H9 (cell line): ENCODE results near the gene BTBD6. TPM values are rescaled to one million over a fixed set of nuclear protein-coding genes. Genes with fewer than 3 reads are reported as not detected.

Experiments used
- DNase-seq: peaks from one replicate; pipeline ENCODE4 v3.0.0-alpha.2; 2017
- H2AFZ ChIP-seq: one replicate; pipeline ENCODE4 v1.6.1; 2013; ENCODE audit warnings: mild to moderate bottlenecking, low read length, control low read depth, moderate library complexity
- H2AK5ac ChIP-seq: 2 replicates; pipeline ENCODE4 v1.6.1; 2013; ENCODE audit warnings: low read length, control low read depth, mixed read lengths; ENCODE audit not compliant: insufficient read length
- H2BK120ac ChIP-seq: one replicate; pipeline ENCODE4 v1.6.1; 2013; ENCODE audit warnings: low read depth, mild to moderate bottlenecking, low read length, control low read depth, inconsistent platforms; ENCODE audit not compliant: poor library complexity, severe bottlenecking
- H2BK12ac ChIP-seq: 2 replicates; pipeline ENCODE4 v1.6.1; 2013; ENCODE audit warnings: low read length, control low read depth, mixed read lengths, low read depth; ENCODE audit not compliant: insufficient read length
- H2BK15ac ChIP-seq: 2 replicates; pipeline ENCODE4 v1.6.1; 2013; ENCODE audit warnings: low read depth, low read length, control low read depth
- H2BK20ac ChIP-seq: one replicate; pipeline ENCODE4 v1.6.1; 2013; ENCODE audit warnings: low read depth, mild to moderate bottlenecking, low read length, control low read depth, inconsistent platforms; ENCODE audit not compliant: poor library complexity, severe bottlenecking
- H2BK5ac ChIP-seq: 2 replicates; pipeline ENCODE4 v1.6.1; 2013; ENCODE audit warnings: low read length, control low read depth, mixed read lengths; ENCODE audit not compliant: insufficient read length
- H3K14ac ChIP-seq: 2 replicates; pipeline ENCODE4 v1.6.1; 2013; ENCODE audit warnings: low read length, control low read depth; ENCODE audit not compliant: insufficient read depth
- H3K18ac ChIP-seq: 2 replicates; pipeline ENCODE4 v1.6.1; 2013; ENCODE audit warnings: low read depth, mild to moderate bottlenecking, mixed read lengths, low read length, control low read depth; ENCODE audit not compliant: insufficient read length
- H3K23ac ChIP-seq: 2 replicates; pipeline ENCODE4 v1.6.1; 2013; ENCODE audit warnings: low read length, control low read depth, mixed read lengths, low read depth; ENCODE audit not compliant: insufficient read length
- H3K23me2 ChIP-seq: 2 replicates; pipeline ENCODE4 v1.6.1; 2013; ENCODE audit warnings: low read depth, mild to moderate bottlenecking, mixed read lengths, low read length, control low read depth; ENCODE audit not compliant: insufficient read length, poor library complexity, severe bottlenecking
- H3K27ac ChIP-seq: 2 replicates; pipeline ENCODE4 v1.5.1; 2013; ENCODE audit warnings: low read length, control low read depth, mixed read lengths, low read depth; ENCODE audit not compliant: insufficient read length
- H3K27me3 ChIP-seq: 2 replicates; pipeline ENCODE4 v1.6.1; 2013; ENCODE audit warnings: low read length, control low read depth, inconsistent platforms; ENCODE audit not compliant: insufficient read depth
- H3K4ac ChIP-seq: 2 replicates; pipeline ENCODE4 v1.6.1; 2013; ENCODE audit warnings: low read depth, mild to moderate bottlenecking, control low read depth, inconsistent platforms, low read length, moderate library complexity
- H3K4me1 ChIP-seq: 2 replicates; pipeline ENCODE4 v1.6.1; 2013; ENCODE audit warnings: low read length, control low read depth, inconsistent platforms; ENCODE audit not compliant: insufficient read depth
- H3K4me2 ChIP-seq: 2 replicates; pipeline ENCODE4 v1.6.1; 2013; ENCODE audit warnings: low read length, control low read depth, mixed read lengths; ENCODE audit not compliant: insufficient read length, insufficient read depth
- H3K56ac ChIP-seq: 2 replicates; pipeline ENCODE4 v1.6.1; 2013; ENCODE audit warnings: low read depth, mild to moderate bottlenecking, mixed read lengths, low read length, control low read depth; ENCODE audit not compliant: insufficient read length
- H3K79me1 ChIP-seq: 2 replicates; pipeline ENCODE4 v1.6.1; 2013; ENCODE audit warnings: low read depth, mild to moderate bottlenecking, moderate library complexity, low read length, control low read depth, inconsistent platforms; ENCODE audit not compliant: insufficient read depth, poor library complexity, severe bottlenecking
- H3K79me2 ChIP-seq: 2 replicates; pipeline ENCODE4 v1.6.1; 2013; ENCODE audit warnings: low read length, control low read depth, inconsistent platforms; ENCODE audit not compliant: insufficient read depth
- H3K9ac ChIP-seq: 2 replicates; pipeline ENCODE4 v1.6.1; 2013; ENCODE audit warnings: low read length, control low read depth, mixed read lengths; ENCODE audit not compliant: insufficient read length; ENCODE audit errors: extremely low read depth
- H3K9me3 ChIP-seq: one replicate; pipeline ENCODE4 v1.6.1; 2013; ENCODE audit warnings: low read depth, low read length, inconsistent platforms; ENCODE audit not compliant: control insufficient read depth
- H3T11ph ChIP-seq: one replicate; pipeline ENCODE4 v1.6.1; 2013; ENCODE audit warnings: mild to moderate bottlenecking, low read length, control low read depth, inconsistent platforms
- H4K20me1 ChIP-seq: one replicate; pipeline ENCODE4 v1.6.1; 2013; ENCODE audit not compliant: control insufficient read depth, insufficient read length, insufficient read depth
- H4K5ac ChIP-seq: 2 replicates; pipeline ENCODE4 v1.6.1; 2013; ENCODE audit warnings: low read depth, mild to moderate bottlenecking, mixed read lengths, low read length, control low read depth; ENCODE audit not compliant: insufficient read length
- H4K8ac ChIP-seq: replicated peaks from 2 replicates; pipeline ENCODE4 v1.6.1; 2013; ENCODE audit warnings: low read length, control low read depth, mixed read lengths, low read depth; ENCODE audit not compliant: insufficient read length
- H4K91ac ChIP-seq: 2 replicates; pipeline ENCODE4 v1.6.1; 2013; ENCODE audit warnings: low read depth, mild to moderate bottlenecking, moderate library complexity, mixed read lengths, low read length, control low read depth; ENCODE audit not compliant: insufficient read length
- H3K27ac Mint-ChIP-seq, 3 experiments: 2 replicates in 2 of 3; 3 replicates in 1 of 3; pipeline ENCODE4 v1.8.0; 2020 to 2021; ENCODE audit warnings: mixed read lengths in 3 of 3, mild to moderate bottlenecking in 1 of 3, moderate library complexity in 1 of 3
- H3K27me3 Mint-ChIP-seq: 2 replicates; pipeline ENCODE4 v1.8.0; 2021; ENCODE audit warnings: low read depth, mild to moderate bottlenecking, moderate library complexity, mixed read lengths
- H3K36me3 Mint-ChIP-seq, 3 experiments: 2 replicates in 2 of 3; 3 replicates in 1 of 3; pipeline ENCODE4 v1.8.0; 2020 to 2021; ENCODE audit warnings: low read depth in 3 of 3, mixed read lengths in 3 of 3; ENCODE audit not compliant: insufficient read depth in 1 of 3
- H3K4me1 Mint-ChIP-seq, 2 experiments: 2 replicates each; pipeline ENCODE4 v1.8.0; 2020; ENCODE audit warnings: mixed read lengths in 2 of 2
- H3K4me3 Mint-ChIP-seq, 2 experiments: 2 replicates in 1 of 2; 3 replicates in 1 of 2; pipeline ENCODE4 v1.8.0; 2020 to 2021; ENCODE audit warnings: mild to moderate bottlenecking in 2 of 2, mixed read lengths in 2 of 2, moderate library complexity in 1 of 2
- H3K9me3 Mint-ChIP-seq, 2 experiments: 2 replicates in 1 of 2; 3 replicates in 1 of 2; pipeline ENCODE4 v1.8.0; 2020; ENCODE audit warnings: mild to moderate bottlenecking in 2 of 2, mixed read lengths in 2 of 2, moderate library complexity in 1 of 2
- WGBS: extraction: QIAGEN DNeasy Blood & Tissue Kit; methylation state at CpG from one replicate; pipeline ENCODE4 v1.1.7; 2013; ENCODE audit warnings: missing lambda C conversion rate, low lambda C conversion rate, mixed read lengths; ENCODE audit not compliant: insufficient read length; ENCODE audit errors: extremely low coverage; 5-methylcytosine and 5-hydroxymethylcytosine counted together
- total RNA-seq: library from RNA; stranded (reverse); gene quantifications from 2 replicates; pipeline ENCODE4 v1.2.1, GENCODE V29; 2021
- TF ChIP-seq, protein P1 (sequence below): fragments of 200-600 bp; sonication (generic); conservative IDR thresholded peaks from 3 replicates; pipeline ENCODE4 v1.8.0; 2021; ENCODE audit warnings: antibody characterized with exemption, mild to moderate bottlenecking

Gene BTBD6
- total RNA-seq, 1 experiment from 2014 or later, result 23.3 TPM

DNA sequence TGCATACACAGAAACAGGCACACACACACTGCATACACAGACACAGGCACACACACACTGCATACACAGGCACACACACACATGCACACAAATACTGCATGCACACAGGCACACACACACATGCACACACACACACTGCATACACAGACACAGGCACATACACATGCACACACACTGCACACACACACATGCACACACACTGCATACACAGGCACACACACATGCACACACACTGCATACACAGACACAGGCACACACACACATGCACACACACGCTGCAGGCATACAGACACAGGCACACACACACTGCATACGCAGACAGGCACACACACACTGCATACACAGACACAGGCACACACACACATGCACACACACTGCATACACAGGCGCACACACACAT, 32.7 kb upstream of the BTBD6 start:
- no peak overlapping the region for H3K4me3 Mint-ChIP-seq
- TF ChIP-seq, protein P1, sequence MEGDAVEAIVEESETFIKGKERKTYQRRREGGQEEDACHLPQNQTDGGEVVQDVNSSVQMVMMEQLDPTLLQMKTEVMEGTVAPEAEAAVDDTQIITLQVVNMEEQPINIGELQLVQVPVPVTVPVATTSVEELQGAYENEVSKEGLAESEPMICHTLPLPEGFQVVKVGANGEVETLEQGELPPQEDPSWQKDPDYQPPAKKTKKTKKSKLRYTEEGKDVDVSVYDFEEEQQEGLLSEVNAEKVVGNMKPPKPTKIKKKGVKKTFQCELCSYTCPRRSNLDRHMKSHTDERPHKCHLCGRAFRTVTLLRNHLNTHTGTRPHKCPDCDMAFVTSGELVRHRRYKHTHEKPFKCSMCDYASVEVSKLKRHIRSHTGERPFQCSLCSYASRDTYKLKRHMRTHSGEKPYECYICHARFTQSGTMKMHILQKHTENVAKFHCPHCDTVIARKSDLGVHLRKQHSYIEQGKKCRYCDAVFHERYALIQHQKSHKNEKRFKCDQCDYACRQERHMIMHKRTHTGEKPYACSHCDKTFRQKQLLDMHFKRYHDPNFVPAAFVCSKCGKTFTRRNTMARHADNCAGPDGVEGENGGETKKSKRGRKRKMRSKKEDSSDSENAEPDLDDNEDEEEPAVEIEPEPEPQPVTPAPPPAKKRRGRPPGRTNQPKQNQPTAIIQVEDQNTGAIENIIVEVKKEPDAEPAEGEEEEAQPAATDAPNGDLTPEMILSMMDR, result no peak
- no peak overlapping the region for H4K5ac ChIP-seq
- H3K23ac ChIP-seq, result no peak overlapping the region
- H3K4me1 ChIP-seq, result no peaks in the 10 kb centered on the region
- no peaks in the 10 kb centered on the region; a peak in 1 of 5 replicates for H3K9me3 Mint-ChIP-seq
- H3K27ac ChIP-seq, result no peak overlapping the region
- no peak overlapping the region for H3T11ph ChIP-seq
- no peaks in the 10 kb centered on the region for H3K4me1 Mint-ChIP-seq
- no peak overlapping the region for H2AFZ ChIP-seq
- H3K27me3 ChIP-seq, result no peaks in the 10 kb centered on the region
- no peak overlapping the region for H2BK12ac ChIP-seq
- H2BK120ac ChIP-seq, result no peak overlapping the region
- H2BK20ac ChIP-seq, result no peak overlapping the region
- H4K20me1 ChIP-seq, result no peaks in the 10 kb centered on the region
- H3K79me1 ChIP-seq, result no peaks in the 10 kb centered on the region
- DNase-seq, result no peak
- H4K91ac ChIP-seq, result no peak overlapping the region
- H3K9me3 ChIP-seq, result no peaks in the 10 kb centered on the region
- no peak overlapping the region for H3K27ac Mint-ChIP-seq
- H3K36me3 Mint-ChIP-seq, result peaks cover 2 to 15% (median 14%) of the 10 kb centered on the region in 3 experiments; a peak in 6 of 7 replicates
- H3K23me2 ChIP-seq, result no peaks in the 10 kb centered on the region
- H3K4ac ChIP-seq, result no peak overlapping the region
- no peak overlapping the region for H2AK5ac ChIP-seq
- no peak overlapping the region for H3K18ac ChIP-seq
- no peaks in the 10 kb centered on the region for H3K27me3 Mint-ChIP-seq
- no peak overlapping the region for H2BK5ac ChIP-seq
- H3K56ac ChIP-seq, result no peak overlapping the region
- no peak overlapping the region for H3K9ac ChIP-seq
- H2BK15ac ChIP-seq, result no peak overlapping the region
- no peak overlapping the region for H3K4me2 ChIP-seq
- no peaks in the 10 kb centered on the region for H3K79me2 ChIP-seq
- no CpG with 5 or more reads among the region's 3 CpGs for WGBS
- H3K14ac ChIP-seq, result no peak overlapping the region
- no peak overlapping the region for H4K8ac ChIP-seq
